Heart left ventricle (tissue), 16 donors: ENCODE results near the gene HOXA9. TPM values are rescaled to one million over a fixed set of nuclear protein-coding genes. Genes with fewer than 3 reads are reported as not detected.

Source experiments
- ATAC-seq, 4 donors: fragments of 200-7000 bp; cut with Tn5 transposase; one replicate each; pipeline ENCODE4 v1.9.1; 2020 to 2022; ENCODE audit warnings: moderate library complexity in 4 of 4, mild to moderate bottlenecking in 3 of 4, moderate number of reproducible peaks in 1 of 4
- DNase-seq, 5 donors: peaks; one replicate each; pipeline ENCODE4 v3.0.0-alpha.2; 2020
- H3K27ac ChIP-seq, 12 donors: fragments of 200-600 bp; sonication (generic) in 4 of 12; one replicate each; pipeline versions ENCODE4 v1.5.0 to v1.8.0; 2016 to 2022; ENCODE audit warnings: mild to moderate bottlenecking in 2 of 12
- H3K27me3 ChIP-seq, 9 donors: fragments of 200-600 bp; sonication (generic) in 2 of 9; one replicate each; pipeline versions ENCODE4 v1.5.1 to v1.8.0; 2016 to 2022; ENCODE audit warnings: mild to moderate bottlenecking in 3 of 9
- H3K36me3 ChIP-seq, 9 donors: fragments of 200-600 bp; sonication (generic) in 2 of 9; one replicate each; pipeline versions ENCODE4 v1.5.0 to v1.8.0; 2018 to 2022; ENCODE audit warnings: mild to moderate bottlenecking in 2 of 9
- H3K4me1 ChIP-seq, 12 donors: fragments of 200-600 bp; sonication (generic) in 4 of 12; one replicate each; pipeline versions ENCODE4 v1.5.0 to v1.8.0; 2016 to 2022; ENCODE audit warnings: mild to moderate bottlenecking in 3 of 12
- H3K4me3 ChIP-seq, 12 donors: fragments of 200-600 bp; sonication (generic) in 4 of 12; one replicate each; pipeline versions ENCODE4 v1.5.0 to v1.8.0; 2017 to 2022; ENCODE audit warnings: mild to moderate bottlenecking in 9 of 12, moderate library complexity in 4 of 12
- H3K9me3 ChIP-seq, 12 donors: fragments of 200-600 bp; sonication (generic) in 4 of 12; one replicate each; pipeline versions ENCODE4 v1.5.0 to v1.8.0; 2016 to 2022; ENCODE audit warnings: mild to moderate bottlenecking in 1 of 12
- POLR2A ChIP-seq, 2 donors: fragments of 450-650 bp; IDR thresholded peaks; one replicate each; pipeline ENCODE4 v1.6.1; 2017; ENCODE audit warnings: antibody characterized with exemption in 2 of 2, mild to moderate bottlenecking in 2 of 2, moderate library complexity in 2 of 2
- WGBS, 4 donors: extraction: QIAGEN DNeasy Blood & Tissue Kit in 2 of 4; methylation state at CpG; one replicate each; pipeline versions ENCODE4 v1.1.5 to v1.1.7; 2013 to 2018; 5-methylcytosine and 5-hydroxymethylcytosine counted together
- intact Hi-C, 10 donors: fragments of 100-400 bp; cut with DNase I; formaldehyde crosslinking; loops; one replicate each; pipeline versions ENCODE4 v1.11.1 to v1.14.2; 2022
- polyA plus RNA-seq, 2 donors: library from polyadenylated mRNA; stranded (reverse); fragments of 200-250 nt; gene quantifications; one replicate each; pipeline ENCODE4 v1.2.3, GENCODE V29; 2013
- total RNA-seq, 9 donors: library from RNA; depleted of rRNA in 2 of 9; stranded (reverse); fragments of >200 nt in 2 of 9; fragmentation: NEBNext Ultra II Directional in 3 of 9; extraction: Animal tissue kit (Norgen Biotek cat#: 25700) in 3 of 9; gene quantifications; one replicate each; pipeline versions ENCODE4 v1.1.0 to v1.2.4, GENCODE V29; 2016 to 2023
- TF ChIP-seq, protein P1 (sequence below), 12 donors: fragments of 200-600 bp; sonication (generic) in 4 of 12; IDR thresholded peaks; one replicate each; pipeline versions ENCODE4 v1.5.0 to v1.8.0; 2018 to 2022; ENCODE audit warnings: antibody characterized with exemption in 12 of 12, mild to moderate bottlenecking in 5 of 12
- donor health status: ischemic (EF 13 %, LVEDD 7.1; RV severe dilation, severe dysfunction).
- donor health status: healthy with polysubstance abuse.
- donor health status: DM: no; HTN: yes; CAD: no.
- donor health status: DM: no; HTN: no; CAD: no.
- donor health status: ischemic (EF 25% LVEDD 6.9; RV normal size, moderate dysfunction).
- donor health status: ischemic (EF 25% LVEDD 5.7; RV mildly dilated, moderate dysfunction).
- donor health status: healthy.
- donor health status: DM: yes; HTN: yes; CAD: no.
- donor health status: ischemic (EF 35%, LVEDD 5.7; RV mildly dilated, moderate dysfunction).
- donor health status: nonischemic (EF 11% LVEDD 7.7; RV severe dilation, severe dysfunction).
- donor health status: DM: yes; HTN: yes; CAD: no.
- donor health status: PGD.
- donor health status: ischemic (EF 29% LVEDD 5.4; RV normal size, mild dysfunction).
- donor health status: nonischemic (EF 23%, LVEDD 6.1; RV moderate dilation, normal function).

HOXA9 gene
- total and polyA plus RNA-seq, 11 donors = 0.29 TPM; not detected in 10

GRCh38 chr7:27185013-27185853 is 19.9 kb upstream of the HOXA9 start, which contains the start of gene HOXA11:
Gene HOXA11 (minus strand): TSS chr7:27185232. CDS start chr7:27185144, 88 bp downstream.
- Histone ChIP-seq H3K27me3 (peaks cover 83 to 100% (median 100%) of the 10 kb centered on the region in 9 donors), H3K4me3 (peak within 1 kb of the TSS; percentile 19 to 58 (median 36)), H3K36me3 (no peaks in the 10 kb centered on the region), H3K4me1 (peaks cover 4 to 55% (median 33%) of the 10 kb centered on the region in 12 donors), H3K27ac (peak within 1 kb of the TSS in 1 of 12 donors; percentile 91), H3K9me3 (no peaks in the 10 kb centered on the region)
- ATAC-seq (peak in 1 of 4 donors; percentile 11), DNase-seq (peak in 1 of 5 donors; percentile 55)
- intact Hi-C loops = no loop called here
- TF ChIP-seq, protein P1, sequence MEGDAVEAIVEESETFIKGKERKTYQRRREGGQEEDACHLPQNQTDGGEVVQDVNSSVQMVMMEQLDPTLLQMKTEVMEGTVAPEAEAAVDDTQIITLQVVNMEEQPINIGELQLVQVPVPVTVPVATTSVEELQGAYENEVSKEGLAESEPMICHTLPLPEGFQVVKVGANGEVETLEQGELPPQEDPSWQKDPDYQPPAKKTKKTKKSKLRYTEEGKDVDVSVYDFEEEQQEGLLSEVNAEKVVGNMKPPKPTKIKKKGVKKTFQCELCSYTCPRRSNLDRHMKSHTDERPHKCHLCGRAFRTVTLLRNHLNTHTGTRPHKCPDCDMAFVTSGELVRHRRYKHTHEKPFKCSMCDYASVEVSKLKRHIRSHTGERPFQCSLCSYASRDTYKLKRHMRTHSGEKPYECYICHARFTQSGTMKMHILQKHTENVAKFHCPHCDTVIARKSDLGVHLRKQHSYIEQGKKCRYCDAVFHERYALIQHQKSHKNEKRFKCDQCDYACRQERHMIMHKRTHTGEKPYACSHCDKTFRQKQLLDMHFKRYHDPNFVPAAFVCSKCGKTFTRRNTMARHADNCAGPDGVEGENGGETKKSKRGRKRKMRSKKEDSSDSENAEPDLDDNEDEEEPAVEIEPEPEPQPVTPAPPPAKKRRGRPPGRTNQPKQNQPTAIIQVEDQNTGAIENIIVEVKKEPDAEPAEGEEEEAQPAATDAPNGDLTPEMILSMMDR (IDR thresholded peaks at IDR 0.05) = no peak
- no peak for TF ChIP-seq POLR2A (IDR thresholded peaks at IDR 0.05)
- WGBS, 4 donors = 4 to 6% (median 5%) methylated on average over 30 to 43 of the region's 43 CpGs

DNA sequence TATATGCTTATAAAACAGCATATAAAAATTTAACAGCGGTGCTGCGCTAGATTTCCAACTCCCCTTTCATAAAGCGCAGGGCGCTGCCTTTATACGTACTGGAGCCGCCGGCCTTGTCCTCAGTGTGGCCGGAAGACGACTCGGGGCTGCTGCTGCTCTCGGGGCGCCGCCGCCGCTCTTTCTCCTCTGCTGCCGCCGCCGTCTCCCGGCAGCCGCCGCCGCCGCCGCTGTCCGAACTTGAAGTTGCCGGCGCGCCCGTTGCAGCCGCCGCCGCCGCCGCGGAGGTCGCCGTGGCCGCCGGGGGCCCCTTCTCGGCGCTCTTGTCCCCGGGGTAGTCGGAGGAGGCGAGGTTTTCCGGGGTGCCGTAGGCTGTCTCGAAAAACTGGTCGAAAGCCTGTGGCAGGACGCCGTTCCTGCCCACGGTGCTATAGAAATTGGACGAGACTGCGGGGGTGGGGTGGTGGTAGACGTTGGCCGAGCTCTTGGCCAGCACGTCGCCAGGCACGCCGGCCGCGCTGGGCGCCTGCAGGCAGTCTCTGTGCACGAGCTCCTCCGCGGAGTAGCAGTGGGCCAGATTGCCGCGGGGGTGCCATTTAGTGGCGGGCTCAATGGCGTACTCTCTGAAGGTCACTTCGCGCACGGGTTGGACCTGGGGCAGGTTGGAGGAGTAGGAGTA is 19.1 kb upstream of the HOXA9 start:
- peaks cover 84 to 100% (median 100%) of the 10 kb centered on the region in 9 donors for H3K27me3 ChIP-seq
- no peak for ATAC-seq

DNA sequence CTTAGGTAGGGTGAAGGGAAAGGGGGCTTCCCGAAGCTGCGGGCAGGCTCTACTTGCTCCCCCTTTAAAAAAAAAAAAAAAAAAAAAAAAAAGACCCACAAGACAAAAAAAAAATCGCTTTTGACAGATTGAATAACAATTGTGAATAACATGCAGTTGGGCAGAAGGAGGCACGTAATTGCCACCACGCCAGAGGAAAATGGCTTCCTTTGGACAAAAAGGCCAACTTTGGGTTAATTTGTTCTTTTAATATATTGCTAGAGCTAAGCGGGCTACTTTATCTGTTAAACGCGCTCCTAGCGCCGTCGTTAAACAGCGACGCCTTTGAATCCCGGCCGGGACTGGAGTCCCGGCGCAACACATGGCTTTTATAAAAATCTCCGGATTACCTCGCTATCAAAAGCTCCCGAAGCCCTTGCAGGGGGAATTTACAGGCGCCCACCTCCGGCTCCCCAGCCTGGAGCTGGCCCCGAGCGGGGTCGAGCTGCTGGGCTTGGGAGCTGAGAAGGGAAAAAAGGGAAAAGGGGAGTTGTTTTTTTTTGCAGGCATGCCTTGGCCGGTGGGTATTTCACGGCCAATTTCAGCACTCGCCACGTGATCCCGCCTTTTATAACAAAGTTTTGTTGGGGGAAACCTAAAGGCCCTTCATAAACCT is 18.5 kb upstream of the HOXA9 start:
- H3K4me1 ChIP-seq = peaks cover 4 to 56% (median 36%) of the 10 kb centered on the region in 12 donors
- intact Hi-C loops = no loop called here
- H3K27me3 ChIP-seq = peaks cover 84 to 100% (median 100%) of the 10 kb centered on the region in 9 donors
- no peaks in the 10 kb centered on the region for H3K9me3 ChIP-seq
- no peak for ATAC-seq
- H3K4me3 ChIP-seq = peak overlapping the region; percentile 19 to 58 (median 36)
- H3K36me3 ChIP-seq = no peaks in the 10 kb centered on the region
- no peak for DNase-seq
- peak overlapping the region in 1 of 12 donors; percentile 91 for H3K27ac ChIP-seq
- TF ChIP-seq POLR2A (IDR thresholded peaks at IDR 0.05) = no peak
- TF ChIP-seq, protein P1 (IDR thresholded peaks at IDR 0.05) = no peak
- WGBS, 4 donors = 3 to 4% (median 4%) methylated on average over 30 of the region's 30 CpGs

More for the DNA sequence above, 19.1 kb upstream of the HOXA9 start:
- WGBS, 4 donors = 1 to 5% (median 3%) methylated on average over 34 to 72 of the region's 72 CpGs
- peak in 1 of 5 donors; percentile 68 for DNase-seq
- Histone ChIP-seq H3K4me3 (peak overlapping the region; percentile 19 to 58 (median 36)), H3K27ac (peak overlapping the region in 1 of 12 donors; percentile 91), H3K9me3 (no peaks in the 10 kb centered on the region), H3K36me3 (no peaks in the 10 kb centered on the region), H3K4me1 (peaks cover 4 to 59% (median 39%) of the 10 kb centered on the region in 12 donors)
- intact Hi-C loops = no loop called here
- no peak for TF ChIP-seq POLR2A (IDR thresholded peaks at IDR 0.05)
- TF ChIP-seq, protein P1 (IDR thresholded peaks at IDR 0.05) = no peak
